SK-N-SH (cell line): Measurements from ENCODE around the gene CD101. TPM values are rescaled to one million over a fixed set of nuclear protein-coding genes. Genes with fewer than 3 reads are reported as not detected.

Experiments used
- CTCF ChIA-PET: fragments of 300-600, 350-600 bp; formaldehyde crosslinking; extraction: SDS; loops from one replicate; lab custom pipeline; 2021; lab: Yijun Ruan, JAX
- POLR2A ChIA-PET: fragments of 350-600 bp; sonication (Branson Sonifier 250); formaldehyde crosslinking; extraction: SDS; loops from one replicate; lab custom pipeline; 2020; ENCODE audit warnings: antibody characterized with exemption, inconsistent platforms; lab: Yijun Ruan, JAX
- DNase-seq: peaks from one replicate; pipeline ENCODE4 v3.0.0; 2012
- H2AFZ ChIP-seq: fragments of 200-600 bp; sonication (generic); 2 replicates; pipeline ENCODE4 v1.8.1; 2016; ENCODE audit warnings: antibody characterized with exemption, mild to moderate bottlenecking, low read depth
- H3F3A ChIP-seq: fragments of 200-600 bp; sonication (generic); replicated peaks from 2 replicates; pipeline ENCODE3; 2016; ENCODE audit warnings: antibody characterized with exemption, mild to moderate bottlenecking; ENCODE audit not compliant: insufficient read depth
- H3K27ac ChIP-seq, 2 experiments: fragments of 200-500 bp in 1 of 2; fragments of 200-600 bp in 1 of 2; sonication (Bioruptor generic) in 1 of 2; sonication (generic), shearing (Covaris generic) in 1 of 2; 2 replicates each; pipeline versions ENCODE4 v1.5.1 to v1.6.1; 2014 to 2016; ENCODE audit warnings: low read depth in 2 of 2, inconsistent platforms in 1 of 2, low read length in 1 of 2, mild to moderate bottlenecking in 1 of 2, mixed read lengths in 1 of 2
- H3K27me3 ChIP-seq: fragments of 200-600 bp; sonication (generic), shearing (Covaris generic); 2 replicates; pipeline ENCODE4 v1.6.1; 2016; ENCODE audit warnings: mixed run types; ENCODE audit not compliant: insufficient read depth
- H3K36me3 ChIP-seq, 2 experiments: fragments of 200-500 bp in 1 of 2; fragments of 200-600 bp in 1 of 2; sonication (Bioruptor generic) in 1 of 2; sonication (generic) in 1 of 2; replicated peaks in 1 of 2; 2 replicates each; pipeline versions ENCODE3 to v1.5.1; 2014 to 2016; ENCODE audit warnings: low read length in 1 of 2, mild to moderate bottlenecking in 1 of 2; ENCODE audit not compliant: insufficient read depth in 2 of 2, control insufficient read depth in 1 of 2
- H3K4me1 ChIP-seq, 2 experiments: fragments of 200-500 bp in 1 of 2; fragments of 200-600 bp in 1 of 2; sonication (Bioruptor generic) in 1 of 2; sonication (generic), shearing (Covaris generic) in 1 of 2; 2 replicates each; pipeline versions ENCODE4 v1.5.1 to v1.6.1; 2014 to 2016; ENCODE audit warnings: low read depth in 1 of 2, low read length in 1 of 2, mixed run types in 1 of 2; ENCODE audit not compliant: insufficient read depth in 2 of 2, control insufficient read depth in 1 of 2
- H3K4me2 ChIP-seq: fragments of 200-600 bp; sonication (generic), shearing (Covaris generic); 2 replicates; pipeline ENCODE4 v1.6.1; 2017; ENCODE audit warnings: mixed run types
- H3K4me3 ChIP-seq, 2 experiments: fragments of 200-500 bp in 1 of 2; fragments of 200-600 bp in 1 of 2; sonication (Bioruptor generic) in 1 of 2; sonication (generic), shearing (Covaris generic) in 1 of 2; 2 replicates each; pipeline versions ENCODE4 v1.5.1 to v1.8.1; 2014 to 2016; ENCODE audit warnings: low read depth in 2 of 2, inconsistent platforms in 1 of 2, low read length in 1 of 2, mild to moderate bottlenecking in 1 of 2, mixed read lengths in 1 of 2, moderate library complexity in 1 of 2
- H3K79me2 ChIP-seq: fragments of 200-600 bp; sonication (generic); 2 replicates; pipeline ENCODE4 v1.8.1; 2017; ENCODE audit warnings: mild to moderate bottlenecking; ENCODE audit not compliant: insufficient read depth
- H3K9ac ChIP-seq: fragments of 200-600 bp; sonication (generic); 2 replicates; pipeline ENCODE4 v1.6.1; 2017; ENCODE audit warnings: mixed run types
- H3K9me2 ChIP-seq: fragments of 200-600 bp; sonication (generic); 2 replicates; pipeline ENCODE4 v1.6.1; 2017; ENCODE audit warnings: mixed run types
- H3K9me3 ChIP-seq: fragments of 200-600 bp; sonication (generic); 2 replicates; pipeline ENCODE4 v1.6.1; 2017; ENCODE audit warnings: mixed run types, mild to moderate bottlenecking, moderate library complexity
- H4K20me1 ChIP-seq: fragments of 200-600 bp; sonication (generic); 2 replicates; pipeline ENCODE4 v1.6.1; 2017; ENCODE audit warnings: mild to moderate bottlenecking, mixed run types; ENCODE audit not compliant: insufficient read depth
- CHD2 ChIP-seq: fragments of 150-350 bp; IDR thresholded peaks from 2 replicates; pipeline ENCODE4 v1.6.1; 2018; ENCODE audit warnings: low read length; ENCODE audit not compliant: partially characterized antibody
- CTCF ChIP-seq: fragments of 200-600 bp; sonication (generic); IDR thresholded peaks from 2 replicates; pipeline ENCODE4 v1.6.1; 2017; ENCODE audit warnings: antibody characterized with exemption, mild to moderate bottlenecking, moderate library complexity
- EZH2phosphoT487 ChIP-seq: fragments of 200-600 bp; sonication (generic); IDR thresholded peaks from 2 replicates; pipeline ENCODE4 v1.6.1; 2017; ENCODE audit warnings: low read depth, mixed run types, mild to moderate bottlenecking, antibody characterized with exemption, moderate library complexity, borderline replicate concordance
- FOSL2 ChIP-seq: IDR thresholded peaks from 2 replicates; pipeline ENCODE4 v1.4.0; 2012; ENCODE audit warnings: low read depth, mild to moderate bottlenecking, moderate library complexity, borderline replicate concordance
- GATA2 ChIP-seq: sonication (generic); formaldehyde crosslinking; IDR thresholded peaks from 2 replicates; pipeline ENCODE4 v1.5.0; 2020; ENCODE audit warnings: mild to moderate bottlenecking, missing genetic modification reagents
- JUND ChIP-seq: IDR thresholded peaks from 2 replicates; pipeline ENCODE4 v1.4.0; 2012
- MEF2A ChIP-seq: IDR thresholded peaks from 2 replicates; pipeline ENCODE4 v1.4.0; 2012; ENCODE audit warnings: low read depth, borderline replicate concordance
- NFIC ChIP-seq: IDR thresholded peaks from 2 replicates; pipeline ENCODE4 v1.4.0; 2012; ENCODE audit warnings: borderline replicate concordance
- NRF1 ChIP-seq: IDR thresholded peaks from 2 replicates; pipeline ENCODE4 v1.6.1; 2012; ENCODE audit warnings: low read depth, mild to moderate bottlenecking, low read length
- RAD21 ChIP-seq: IDR thresholded peaks from 2 replicates; pipeline ENCODE4 v1.6.1; 2012; ENCODE audit warnings: mild to moderate bottlenecking, low read length
- RCOR1 ChIP-seq: fragments of 150-350 bp; IDR thresholded peaks from 2 replicates; pipeline ENCODE4 v1.6.1; 2017; ENCODE audit warnings: antibody characterized with exemption, low read length
- SIN3A ChIP-seq: IDR thresholded peaks from 2 replicates; pipeline ENCODE4 v1.6.1; 2012; ENCODE audit warnings: low read depth, mild to moderate bottlenecking, low read length, moderate library complexity, borderline replicate concordance
- SMC3 ChIP-seq: IDR thresholded peaks from 2 replicates; pipeline ENCODE4 v1.6.1; 2012; ENCODE audit warnings: low read depth, low read length, improper control_type of control experiment
- TAF1 ChIP-seq: IDR thresholded peaks from 2 replicates; pipeline ENCODE4 v1.6.1; 2012; ENCODE audit warnings: low read depth, mild to moderate bottlenecking, low read length, moderate library complexity, borderline replicate concordance
- TCF12 ChIP-seq: IDR thresholded peaks from 2 replicates; pipeline ENCODE4 v1.4.0; 2012
- TEAD4 ChIP-seq: IDR thresholded peaks from 2 replicates; pipeline ENCODE4 v1.4.0; 2012; ENCODE audit warnings: mild to moderate bottlenecking, borderline replicate concordance; ENCODE audit not compliant: insufficient read depth
- WGBS: methylation state at CpG from one replicate; pipeline ENCODE4 v1.1.6; 2017; ENCODE audit warnings: low lambda C conversion rate; 5-methylcytosine and 5-hydroxymethylcytosine counted together
- polyA plus RNA-seq, 3 experiments: library from polyadenylated mRNA; depleted of rRNA; stranded (reverse); fragments of >200 nt; gene quantifications; 2 replicates each; pipeline ENCODE4 v1.2.3, GENCODE V29; 2012
- TF ChIP-seq, protein P1 (sequence below): IDR thresholded peaks from 2 replicates; pipeline ENCODE4 v1.6.1; 2012; ENCODE audit warnings: mild to moderate bottlenecking, low read depth, low read length, moderate library complexity
- TF ChIP-seq, protein P2 (sequence below): IDR thresholded peaks from 2 replicates; pipeline ENCODE4 v1.4.0; 2012; ENCODE audit warnings: low read depth, borderline replicate concordance
- TF ChIP-seq, protein P3 (sequence below): IDR thresholded peaks from 2 replicates; pipeline ENCODE4 v1.4.0; 2012; ENCODE audit warnings: low read depth
- TF ChIP-seq, protein P4 (sequence below): IDR thresholded peaks from 2 replicates; pipeline ENCODE4 v1.4.0; 2012; ENCODE audit warnings: low read depth, borderline replicate concordance

CD101 gene
- polyA plus RNA-seq, 1 of the 3 experiments (the other 2 are of a cell fraction): 0.16 TPM

GRCh38 chr1:117084231-117084630 lies 82.7 kb downstream of the CD101 start:
- no peak overlapping the region for H3K9ac ChIP-seq
- CTCF ChIA-PET: no interaction called here
- H4K20me1 ChIP-seq: no peaks in the 10 kb centered on the region
- no peak for TF ChIP-seq SIN3A
- no peak for TF ChIP-seq NFIC
- no peak for TF ChIP-seq SMC3
- no peak for TF ChIP-seq GATA2
- no peak for TF ChIP-seq TAF1
- TF ChIP-seq, protein P1, sequence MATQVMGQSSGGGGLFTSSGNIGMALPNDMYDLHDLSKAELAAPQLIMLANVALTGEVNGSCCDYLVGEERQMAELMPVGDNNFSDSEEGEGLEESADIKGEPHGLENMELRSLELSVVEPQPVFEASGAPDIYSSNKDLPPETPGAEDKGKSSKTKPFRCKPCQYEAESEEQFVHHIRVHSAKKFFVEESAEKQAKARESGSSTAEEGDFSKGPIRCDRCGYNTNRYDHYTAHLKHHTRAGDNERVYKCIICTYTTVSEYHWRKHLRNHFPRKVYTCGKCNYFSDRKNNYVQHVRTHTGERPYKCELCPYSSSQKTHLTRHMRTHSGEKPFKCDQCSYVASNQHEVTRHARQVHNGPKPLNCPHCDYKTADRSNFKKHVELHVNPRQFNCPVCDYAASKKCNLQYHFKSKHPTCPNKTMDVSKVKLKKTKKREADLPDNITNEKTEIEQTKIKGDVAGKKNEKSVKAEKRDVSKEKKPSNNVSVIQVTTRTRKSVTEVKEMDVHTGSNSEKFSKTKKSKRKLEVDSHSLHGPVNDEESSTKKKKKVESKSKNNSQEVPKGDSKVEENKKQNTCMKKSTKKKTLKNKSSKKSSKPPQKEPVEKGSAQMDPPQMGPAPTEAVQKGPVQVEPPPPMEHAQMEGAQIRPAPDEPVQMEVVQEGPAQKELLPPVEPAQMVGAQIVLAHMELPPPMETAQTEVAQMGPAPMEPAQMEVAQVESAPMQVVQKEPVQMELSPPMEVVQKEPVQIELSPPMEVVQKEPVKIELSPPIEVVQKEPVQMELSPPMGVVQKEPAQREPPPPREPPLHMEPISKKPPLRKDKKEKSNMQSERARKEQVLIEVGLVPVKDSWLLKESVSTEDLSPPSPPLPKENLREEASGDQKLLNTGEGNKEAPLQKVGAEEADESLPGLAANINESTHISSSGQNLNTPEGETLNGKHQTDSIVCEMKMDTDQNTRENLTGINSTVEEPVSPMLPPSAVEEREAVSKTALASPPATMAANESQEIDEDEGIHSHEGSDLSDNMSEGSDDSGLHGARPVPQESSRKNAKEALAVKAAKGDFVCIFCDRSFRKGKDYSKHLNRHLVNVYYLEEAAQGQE: no peak
- TF ChIP-seq TEAD4: no peak
- no peak for TF ChIP-seq FOSL2
- no peak for TF ChIP-seq CTCF
- TF ChIP-seq CHD2: no peak
- TF ChIP-seq JUND: no peak
- TF ChIP-seq TCF12: no peak
- TF ChIP-seq RCOR1: no peak
- TF ChIP-seq, protein P2, sequence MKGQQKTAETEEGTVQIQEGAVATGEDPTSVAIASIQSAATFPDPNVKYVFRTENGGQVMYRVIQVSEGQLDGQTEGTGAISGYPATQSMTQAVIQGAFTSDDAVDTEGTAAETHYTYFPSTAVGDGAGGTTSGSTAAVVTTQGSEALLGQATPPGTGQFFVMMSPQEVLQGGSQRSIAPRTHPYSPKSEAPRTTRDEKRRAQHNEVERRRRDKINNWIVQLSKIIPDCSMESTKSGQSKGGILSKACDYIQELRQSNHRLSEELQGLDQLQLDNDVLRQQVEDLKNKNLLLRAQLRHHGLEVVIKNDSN: no peak
- no peak for TF ChIP-seq EZH2phosphoT487
- TF ChIP-seq NRF1: no peak
- TF ChIP-seq, protein P3, sequence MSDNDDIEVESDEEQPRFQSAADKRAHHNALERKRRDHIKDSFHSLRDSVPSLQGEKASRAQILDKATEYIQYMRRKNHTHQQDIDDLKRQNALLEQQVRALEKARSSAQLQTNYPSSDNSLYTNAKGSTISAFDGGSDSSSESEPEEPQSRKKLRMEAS: no peak
- TF ChIP-seq RAD21: no peak
- no peak for TF ChIP-seq MEF2A
- TF ChIP-seq, protein P4, sequence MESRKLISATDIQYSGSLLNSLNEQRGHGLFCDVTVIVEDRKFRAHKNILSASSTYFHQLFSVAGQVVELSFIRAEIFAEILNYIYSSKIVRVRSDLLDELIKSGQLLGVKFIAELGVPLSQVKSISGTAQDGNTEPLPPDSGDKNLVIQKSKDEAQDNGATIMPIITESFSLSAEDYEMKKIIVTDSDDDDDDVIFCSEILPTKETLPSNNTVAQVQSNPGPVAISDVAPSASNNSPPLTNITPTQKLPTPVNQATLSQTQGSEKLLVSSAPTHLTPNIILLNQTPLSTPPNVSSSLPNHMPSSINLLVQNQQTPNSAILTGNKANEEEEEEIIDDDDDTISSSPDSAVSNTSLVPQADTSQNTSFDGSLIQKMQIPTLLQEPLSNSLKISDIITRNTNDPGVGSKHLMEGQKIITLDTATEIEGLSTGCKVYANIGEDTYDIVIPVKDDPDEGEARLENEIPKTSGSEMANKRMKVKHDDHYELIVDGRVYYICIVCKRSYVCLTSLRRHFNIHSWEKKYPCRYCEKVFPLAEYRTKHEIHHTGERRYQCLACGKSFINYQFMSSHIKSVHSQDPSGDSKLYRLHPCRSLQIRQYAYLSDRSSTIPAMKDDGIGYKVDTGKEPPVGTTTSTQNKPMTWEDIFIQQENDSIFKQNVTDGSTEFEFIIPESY: no peak
- TF ChIP-seq, all 33 proteins: peak for 0
- H3F3A ChIP-seq: peaks cover 4% of the 10 kb centered on the region
- H2AFZ ChIP-seq: no peak overlapping the region
- H3K4me2 ChIP-seq: no peak overlapping the region
- no peak overlapping the region for H3K27ac ChIP-seq
- no peaks in the 10 kb centered on the region for H3K27me3 ChIP-seq
- H3K4me3 ChIP-seq: no peak overlapping the region
- 100% methylated on average over 5 of the region's 6 CpGs for WGBS
- DNase-seq: no peak
- no peaks in the 10 kb centered on the region for H3K4me1 ChIP-seq
- no peaks in the 10 kb centered on the region for H3K9me3 ChIP-seq
- POLR2A ChIA-PET: no interaction called here
- no peaks in the 10 kb centered on the region for H3K9me2 ChIP-seq
- peaks cover 29 to 32% of the 10 kb centered on the region in 2 experiments for H3K36me3 ChIP-seq
- H3K79me2 ChIP-seq: no peaks in the 10 kb centered on the region
